AG10803 (cell line): ENCODE results near the gene CTNND2.

Experiments used
- DNase-seq: peaks from one replicate; pipeline ENCODE4 v3.0.0; 2010; ENCODE audit warnings: low read depth
- H3K4me3 ChIP-seq: 2 replicates; pipeline ENCODE4 v1.5.1; 2011; ENCODE audit warnings: mild to moderate bottlenecking, low read length, control low read depth
- CTCF ChIP-seq: conservative IDR thresholded peaks from 2 replicates; pipeline ENCODE4 v1.5.1; 2011; ENCODE audit warnings: mild to moderate bottlenecking, low read length, control low read depth, inconsistent platforms

The CTNND2 gene

DNA sequence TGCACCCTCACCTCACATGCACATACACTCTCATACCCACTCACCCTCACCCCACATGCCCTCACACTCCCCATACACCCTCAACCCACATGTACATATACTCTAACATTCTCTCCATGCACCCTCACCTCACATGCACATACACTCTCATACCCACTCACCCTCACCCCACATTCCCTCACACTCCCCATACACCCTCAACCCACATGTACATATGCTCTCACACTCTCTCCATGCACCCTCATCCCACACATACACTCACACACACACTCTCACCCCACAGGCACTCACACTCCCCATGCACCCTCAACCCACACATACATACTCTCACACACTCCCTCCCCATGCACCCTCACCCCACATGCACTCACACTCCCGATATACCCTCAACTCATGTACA, 593.0 kb downstream of the CTNND2 start:
- H3K4me3 ChIP-seq: no peak overlapping the region
- no peak for TF ChIP-seq CTCF
- no peak for DNase-seq

DNA sequence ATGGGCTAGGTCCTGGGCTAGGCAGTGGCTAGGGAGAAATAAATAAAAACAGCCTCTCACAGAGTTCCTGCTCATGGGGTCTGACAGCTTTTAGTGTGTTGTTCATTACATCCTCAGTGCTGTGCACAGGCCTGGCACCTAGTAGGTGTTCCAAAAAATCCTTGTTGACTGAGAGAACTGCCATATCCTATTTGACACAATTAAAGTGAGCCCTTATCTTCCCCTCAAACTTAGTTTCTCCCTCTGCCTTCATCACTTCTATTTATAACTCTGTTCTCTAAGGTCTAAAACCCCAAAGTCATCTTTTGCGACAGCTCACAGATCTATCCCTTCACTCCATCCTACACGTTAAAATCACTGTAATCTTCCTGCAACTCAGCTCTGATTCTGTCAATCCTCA, 594.1 kb downstream of the CTNND2 start:
- no peak for TF ChIP-seq CTCF
- H3K4me3 ChIP-seq: no peak overlapping the region
- no peak for DNase-seq

GRCh38 chr5:11306365-11306764, 597.9 kb downstream of the CTNND2 start:
- no peak for TF ChIP-seq CTCF
- no peak for DNase-seq

GRCh38 chr5:11305245-11305644, 599.0 kb downstream of the CTNND2 start:
- no peak for DNase-seq
- H3K4me3 ChIP-seq: no peak overlapping the region
- TF ChIP-seq CTCF: no peak

More at GRCh38 chr5:11306365-11306764, 597.9 kb downstream of the CTNND2 start:
- H3K4me3 ChIP-seq: no peak overlapping the region

- DNase-seq: no peak
- no peak for TF ChIP-seq CTCF
These were observed 599.6 kb downstream of the CTNND2 start for GRCh38 chr5:11304641-11305040.

GRCh38 chr5:11302663-11303062, 601.6 kb downstream of the CTNND2 start:
- no peak for DNase-seq
- H3K4me3 ChIP-seq: no peak overlapping the region
- no peak for TF ChIP-seq CTCF

More at GRCh38 chr5:11304641-11305040, 599.6 kb downstream of the CTNND2 start:
- H3K4me3 ChIP-seq: no peak overlapping the region

DNA sequence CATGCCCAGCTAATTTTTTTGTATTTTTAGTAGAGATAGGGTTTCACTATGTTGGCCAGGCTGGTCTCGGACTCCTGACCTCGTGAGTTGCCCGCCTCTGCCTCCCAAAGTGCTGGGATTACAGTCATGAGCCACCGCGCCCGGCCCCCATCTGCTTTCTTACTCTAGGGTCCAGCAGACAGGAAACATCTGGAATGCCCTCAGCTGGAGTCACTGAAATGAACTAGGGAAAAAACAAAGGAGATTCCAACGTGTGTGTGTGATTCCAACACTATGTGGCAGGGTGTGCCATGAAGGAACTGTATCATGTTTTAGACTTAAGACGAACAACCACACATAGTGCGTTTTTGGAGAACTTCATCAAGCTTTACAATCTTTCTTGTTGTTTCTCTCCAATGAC, 603.1 kb downstream of the CTNND2 start:
- no peak for DNase-seq
- no peak overlapping the region for H3K4me3 ChIP-seq
- TF ChIP-seq CTCF: no peak
